Right renal cortex interstitium (tissue), 3 donors: ENCODE data around the gene DAZ4. TPM values are rescaled to one million over a fixed set of nuclear protein-coding genes. Genes with fewer than 3 reads are reported as not detected.
"Not testable (repeated sequence)": the region's sequence is repeated elsewhere in the genome, so short reads cannot be mapped to it uniquely, and the experiment has no call there.

Source experiments
- DNase-seq, 3 donors: peaks; one replicate each; pipeline ENCODE4 v3.0.0-alpha.2; 2013; ENCODE audit warnings: low read depth in 3 of 3, low spot score in 2 of 3
- polyA plus RNA-seq, 3 donors: library from polyadenylated mRNA; unstranded; fragments of 120-200 nt; gene quantifications; one replicate each; pipeline ENCODE4 v1.2.1, GENCODE V29; 2013; ENCODE audit not compliant: insufficient read length in 3 of 3

DAZ4 gene, protein sequence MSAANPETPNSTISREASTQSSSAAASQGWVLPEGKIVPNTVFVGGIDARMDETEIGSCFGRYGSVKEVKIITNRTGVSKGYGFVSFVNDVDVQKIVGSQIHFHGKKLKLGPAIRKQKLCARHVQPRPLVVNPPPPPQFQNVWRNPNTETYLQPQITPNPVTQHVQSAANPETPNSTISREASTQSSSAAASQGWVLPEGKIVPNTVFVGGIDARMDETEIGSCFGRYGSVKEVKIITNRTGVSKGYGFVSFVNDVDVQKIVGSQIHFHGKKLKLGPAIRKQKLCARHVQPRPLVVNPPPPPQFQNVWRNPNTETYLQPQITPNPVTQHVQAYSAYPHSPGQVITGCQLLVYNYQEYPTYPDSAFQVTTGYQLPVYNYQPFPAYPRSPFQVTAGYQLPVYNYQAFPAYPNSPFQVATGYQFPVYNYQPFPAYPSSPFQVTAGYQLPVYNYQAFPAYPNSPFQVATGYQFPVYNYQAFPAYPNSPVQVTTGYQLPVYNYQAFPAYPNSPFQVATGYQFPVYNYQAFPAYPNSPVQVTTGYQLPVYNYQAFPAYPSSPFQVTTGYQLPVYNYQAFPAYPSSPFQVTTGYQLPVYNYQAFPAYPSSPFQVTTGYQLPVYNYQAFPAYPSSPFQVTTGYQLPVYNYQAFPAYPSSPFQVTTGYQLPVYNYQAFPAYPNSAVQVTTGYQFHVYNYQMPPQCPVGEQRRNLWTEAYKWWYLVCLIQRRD
- polyA plus RNA-seq = not detected

DNA sequence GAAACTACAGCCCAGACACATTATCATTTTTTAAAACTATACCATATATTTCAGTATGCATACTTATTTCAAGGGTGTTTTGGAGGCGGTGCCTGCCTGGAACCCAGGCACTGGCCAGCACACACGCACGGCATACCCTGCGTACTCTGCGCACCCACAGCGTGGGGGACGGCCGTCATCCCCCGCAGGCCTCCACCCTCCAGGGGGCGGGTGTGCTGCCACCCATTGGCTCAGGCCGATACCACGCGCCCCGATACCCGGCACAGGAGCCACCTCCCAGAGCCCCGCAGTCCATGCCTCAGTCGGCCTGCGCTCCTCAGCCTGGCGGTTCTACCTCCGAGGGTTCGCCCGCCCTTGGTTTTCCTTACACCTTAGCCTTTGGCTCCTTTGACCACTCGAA is at the start of gene DAZ4:
Gene DAZ4 (plus strand): TSS at position 301 of the 400 bp plus-strand sequence. CDS start 208 bp downstream, outside the sequence.
- DNase-seq = not testable (repeated sequence)

- not testable (repeated sequence) for DNase-seq
Measured at GRCh38 chrY:24813293-24813692, 20.4 kb upstream of the DAZ4 start, which contains the start of gene DAZ3. Gene DAZ3, minus strand, starts transcription at chrY:24813393. Its CDS starts 208 bp downstream, at chrY:24813185.

DNA sequence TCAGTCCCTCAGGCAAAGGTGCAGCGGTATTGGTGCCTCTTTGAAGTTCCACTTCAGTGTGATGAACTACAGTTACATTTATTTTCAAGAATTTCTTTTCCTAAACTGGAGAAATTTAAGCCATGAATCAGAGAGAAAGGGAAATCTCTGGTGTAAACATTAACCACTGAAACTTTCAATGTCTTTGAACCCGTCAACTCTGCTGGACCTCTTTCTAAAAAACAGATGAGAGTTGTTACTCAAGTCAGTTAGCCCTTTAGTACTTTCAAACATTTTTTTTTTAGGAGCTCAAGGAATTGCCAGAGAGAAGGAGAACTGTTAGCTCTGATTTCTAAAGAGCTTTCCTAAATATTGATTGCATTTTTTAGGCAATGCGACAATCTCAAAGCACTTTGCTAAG is 11.9 kb upstream of the DAZ4 start:
- not testable (repeated sequence) for DNase-seq

GRCh38 chrY:24824184-24824879 is 9.4 kb upstream of the DAZ4 start:
- not testable (repeated sequence) for DNase-seq

DNA sequence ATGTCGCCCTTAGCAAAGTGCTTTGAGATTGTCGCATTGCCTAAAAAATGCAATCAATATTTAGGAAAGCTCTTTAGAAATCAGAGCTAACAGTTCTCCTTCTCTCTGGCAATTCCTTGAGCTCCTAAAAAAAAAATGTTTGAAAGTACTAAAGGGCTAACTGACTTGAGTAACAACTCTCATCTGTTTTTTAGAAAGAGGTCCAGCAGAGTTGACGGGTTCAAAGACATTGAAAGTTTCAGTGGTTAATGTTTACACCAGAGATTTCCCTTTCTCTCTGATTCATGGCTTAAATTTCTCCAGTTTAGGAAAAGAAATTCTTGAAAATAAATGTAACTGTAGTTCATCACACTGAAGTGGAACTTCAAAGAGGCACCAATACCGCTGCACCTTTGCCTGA is 8.7 kb upstream of the DAZ4 start:
- not testable (repeated sequence) for DNase-seq

Other genes with a start within 250 kb of the DAZ4 start
- not detected for gene BPY2B, start 215.9 kb upstream of the DAZ4 start, polyA plus RNA-seq
- not detected for gene DAZ3, start 20.5 kb upstream of the DAZ4 start, polyA plus RNA-seq
- gene BPY2C, start 218.2 kb downstream of the DAZ4 start, polyA plus RNA-seq = not detected